Ishikawa (cell line): ENCODE measurements around the gene PDE2A.

Source experiments
- CEBPB ChIP-seq: IDR thresholded peaks from 2 replicates; pipeline ENCODE4 v1.6.1; 2012
- CREB1 ChIP-seq: IDR thresholded peaks from 2 replicates; pipeline ENCODE4 v1.6.1; 2012; ENCODE audit warnings: low read depth
- EP300 ChIP-seq: IDR thresholded peaks from 2 replicates; pipeline ENCODE4 v1.6.1; 2012; ENCODE audit warnings: borderline replicate concordance
- FOXM1 ChIP-seq: IDR thresholded peaks from 2 replicates; pipeline ENCODE4 v1.6.1; 2012; ENCODE audit warnings: low read depth, borderline replicate concordance
- RAD21 ChIP-seq: IDR thresholded peaks from 2 replicates; pipeline ENCODE4 v1.6.1; 2012; ENCODE audit warnings: low read depth
- TAF1 ChIP-seq: IDR thresholded peaks from 2 replicates; pipeline ENCODE4 v1.6.1; 2012; ENCODE audit warnings: low read depth, mild to moderate bottlenecking
- TEAD4 ChIP-seq: IDR thresholded peaks from 2 replicates; pipeline ENCODE4 v1.6.1; 2012
- YY1 ChIP-seq: IDR thresholded peaks from 2 replicates; pipeline ENCODE4 v1.6.1; 2012; ENCODE audit warnings: low read depth
- TF ChIP-seq, protein P1 (sequence below): IDR thresholded peaks from 2 replicates; pipeline ENCODE4 v1.6.1; 2012

DNA sequence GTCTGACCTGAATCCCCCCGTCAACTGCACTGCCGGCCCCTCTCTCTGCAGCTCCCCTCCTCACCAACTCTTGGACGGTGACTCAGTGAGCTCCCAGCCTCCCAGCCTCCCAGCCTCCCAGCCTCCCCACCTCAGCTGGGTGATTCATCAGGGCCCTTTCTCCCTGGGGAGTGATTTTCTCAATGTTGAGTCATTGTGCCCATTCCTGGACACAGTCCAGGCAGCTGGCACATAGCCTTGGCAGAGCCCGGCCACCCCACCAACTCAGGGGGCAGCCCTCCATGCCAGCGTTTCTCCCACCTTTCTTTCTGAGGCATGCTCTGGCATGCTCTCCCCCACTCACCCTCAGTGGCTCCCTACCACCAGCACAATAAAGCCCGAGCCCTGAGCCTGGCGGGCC is 30.7 kb downstream of the PDE2A start:
- TF ChIP-seq FOXM1 (no peak), TAF1 (no peak), YY1 (no peak), CEBPB (no peak), RAD21 (no peak), TEAD4 (no peak), CREB1 (no peak), EP300 (no peak)
- TF ChIP-seq, protein P1, sequence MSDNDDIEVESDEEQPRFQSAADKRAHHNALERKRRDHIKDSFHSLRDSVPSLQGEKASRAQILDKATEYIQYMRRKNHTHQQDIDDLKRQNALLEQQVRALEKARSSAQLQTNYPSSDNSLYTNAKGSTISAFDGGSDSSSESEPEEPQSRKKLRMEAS, result no peak
